MV-4-11 (cell line): ENCODE measurements around the gene VPS37D.
"Not testable (repeated sequence)": the region's sequence is repeated elsewhere in the genome, so short reads cannot be mapped to it uniquely, and the experiment has no call there.

Experiments
- DNase-seq: peaks from one replicate; lab custom pipeline; 2025; lab: John Stamatoyannopoulos, UW

Gene VPS37D

GRCh38 chr7:73667344-73668102, at the start of gene VPS37D:
TSS of gene VPS37D (plus strand) at chr7:73667831. CDS start at chr7:73667959, 128 bp downstream.
- DNase-seq = peak; percentile 58

- DNase-seq = no peak
Observed at GRCh38 chr7:73618538-73618937, 49.1 kb upstream of the VPS37D start.

GRCh38 chr7:73619394-73619793, 48.2 kb upstream of the VPS37D start:
- not testable (repeated sequence) for DNase-seq

- no peak for DNase-seq
Observed at GRCh38 chr7:73621168-73622063, 46.2 kb upstream of the VPS37D start.

- no peak for DNase-seq
Observed at GRCh38 chr7:73622527-73622908, 45.1 kb upstream of the VPS37D start.

- DNase-seq = peak; percentile 51
Observed at GRCh38 chr7:73622909-73623797, 44.5 kb upstream of the VPS37D start.

GRCh38 chr7:73623798-73624668, 43.6 kb upstream of the VPS37D start, which contains the start of gene MLXIPL:
TSS of gene MLXIPL (minus strand) at chr7:73624522. CDS start at chr7:73624492, 30 bp downstream.
- DNase-seq = peak; percentile 56

GRCh38 chr7:73624669-73625001, 43.0 kb upstream of the VPS37D start:
- no peak for DNase-seq

- no peak for DNase-seq
Observed at GRCh38 chr7:73625276-73625675, 42.4 kb upstream of the VPS37D start.

GRCh38 chr7:73626814-73627213, 40.8 kb upstream of the VPS37D start:
- DNase-seq = no peak

GRCh38 chr7:73628504-73628903, 39.1 kb upstream of the VPS37D start:
- DNase-seq = no peak

- no peak for DNase-seq
Observed at GRCh38 chr7:73631558-73631957, 36.1 kb upstream of the VPS37D start.

GRCh38 chr7:73633323-73633722, 34.3 kb upstream of the VPS37D start:
- DNase-seq = no peak

- DNase-seq = no peak
Observed at GRCh38 chr7:73633844-73634243, 33.8 kb upstream of the VPS37D start.

GRCh38 chr7:73635428-73636200, 32.0 kb upstream of the VPS37D start:
- DNase-seq = no peak

- peak; percentile 57 for DNase-seq
Observed at GRCh38 chr7:73638911-73639310, 28.7 kb upstream of the VPS37D start.

GRCh38 chr7:73642834-73643233, 24.8 kb upstream of the VPS37D start:
- no peak for DNase-seq

GRCh38 chr7:73644688-73645286, 22.8 kb upstream of the VPS37D start:
- no peak for DNase-seq

GRCh38 chr7:73645643-73646174, 21.9 kb upstream of the VPS37D start:
- peak; percentile 78 for DNase-seq
